ENCODE results near the gene IFNA10. TPM values are rescaled to one million over a fixed set of nuclear protein-coding genes. Genes with fewer than 3 reads are reported as not detected.
A peak's percentile ranks its signal among the peaks of the same experiment; 100 is the strongest.
"Not testable (repeated sequence)": the region's sequence is repeated elsewhere in the genome, so short reads cannot be mapped to it uniquely, and the experiment has no call there.

The IFNA10 gene
- total RNA-seq, 1 donor from 2014 or later: not detected

GRCh38 chr9:21194867-21195776 is 11.8 kb downstream of the IFNA10 start:
- DNase-seq (ENCODE audit: low read depth): peak; percentile 19

DNA sequence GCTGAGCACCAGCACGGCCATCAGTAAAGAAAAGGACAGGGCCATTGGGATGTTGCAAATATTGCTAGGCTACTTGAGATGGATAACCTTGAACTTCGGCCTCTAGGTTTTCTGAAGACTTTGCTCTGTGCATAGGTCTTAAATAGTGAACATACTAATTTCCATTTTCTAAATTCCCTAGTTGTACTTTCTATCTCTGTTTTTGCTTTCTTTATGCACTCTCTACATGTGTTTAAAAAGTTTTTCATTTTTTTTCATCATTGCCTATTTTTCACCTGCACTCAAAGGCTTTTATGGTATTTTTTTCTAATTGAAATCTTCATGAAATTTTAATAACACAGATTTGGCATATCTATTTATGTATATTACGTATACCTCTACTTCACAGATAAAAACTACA is 19.5 kb downstream of the IFNA10 start, which contains the start of gene IFNA4:
IFNA4 (minus strand) TSS at position 101 of the 400 bp plus-strand sequence; CDS start at position 45, 56 bp downstream.
- not testable (repeated sequence) for DNase-seq (ENCODE audit: low read depth)

DNA sequence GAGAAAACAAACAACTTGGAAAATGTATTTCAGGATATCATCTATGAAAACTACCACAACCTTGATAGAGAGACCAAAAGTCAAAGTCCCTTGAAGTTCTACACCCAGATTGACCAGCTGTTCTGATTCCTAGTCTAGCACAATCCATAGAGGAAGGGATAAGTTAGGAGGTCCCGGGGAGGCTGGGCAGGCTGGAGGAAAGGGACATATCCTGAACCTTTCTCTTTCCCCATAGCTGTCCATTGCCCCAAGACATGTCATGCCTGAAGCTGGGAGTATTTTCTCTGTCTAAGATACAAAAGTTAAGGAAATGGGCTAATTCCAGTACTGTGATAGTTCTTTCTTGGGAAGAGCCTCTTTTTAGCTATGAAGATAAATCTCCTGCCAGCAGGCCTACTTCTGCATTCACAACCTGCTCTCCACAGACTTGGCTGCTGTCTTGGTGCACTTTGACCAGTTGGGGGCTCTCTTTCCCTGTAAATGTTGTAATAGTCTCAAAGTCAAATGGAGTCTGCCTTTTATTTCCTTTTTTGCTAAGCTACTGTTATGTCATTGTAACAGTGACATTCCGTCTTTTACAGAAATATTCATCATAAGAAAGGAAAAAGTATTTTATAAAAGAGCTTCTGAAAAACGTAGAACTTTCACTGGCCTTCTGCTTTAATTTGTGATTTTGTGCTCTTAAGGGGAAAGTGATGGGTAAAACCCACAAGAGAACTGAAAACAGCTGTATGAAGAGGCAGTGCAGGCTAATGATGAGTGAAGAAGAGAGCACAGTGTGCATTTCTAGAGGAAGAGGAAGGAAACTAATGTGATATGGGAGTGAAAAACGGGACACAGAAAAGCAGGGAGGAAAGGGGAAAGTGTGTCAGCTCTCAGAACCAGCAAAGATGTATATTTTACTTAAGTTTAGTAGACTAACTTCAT is 23.9 kb downstream of the IFNA10 start:
- DNase-seq (ENCODE audit: low read depth): peak; percentile 13

- no peak for DNase-seq (ENCODE audit: low read depth)
Observed at GRCh38 chr9:21174671-21175070, 32.3 kb downstream of the IFNA10 start.

DNA sequence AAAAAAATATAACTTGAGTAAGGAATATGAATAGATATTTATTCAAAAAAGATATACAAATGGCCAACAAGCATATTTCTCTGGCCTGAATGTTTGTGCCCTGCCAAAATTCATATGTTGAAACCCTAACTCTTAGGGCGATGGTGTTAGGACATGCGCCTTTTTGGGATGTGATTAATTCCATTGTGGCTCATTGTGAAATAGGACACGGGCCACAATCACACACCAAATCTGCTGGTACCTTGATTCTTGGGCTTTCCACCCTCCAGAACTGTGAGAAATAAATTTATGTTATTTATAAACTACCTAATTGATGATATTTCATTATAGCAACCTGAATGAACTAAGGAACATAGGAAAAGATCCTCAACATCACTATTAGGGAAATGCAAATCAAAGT is 34.8 kb downstream of the IFNA10 start:
- no peak for DNase-seq (ENCODE audit: low read depth)

- DNase-seq (ENCODE audit: low read depth): no peak
Observed at GRCh38 chr9:21171351-21171750, 35.6 kb downstream of the IFNA10 start.

GRCh38 chr9:21166560-21166959 is 40.4 kb downstream of the IFNA10 start, which contains the start of gene IFNA21:
TSS of gene IFNA21 (minus strand) at chr9:21166660. CDS start at chr9:21166612, 48 bp downstream.
- DNase-seq (ENCODE audit: low read depth): not testable (repeated sequence)

DNA sequence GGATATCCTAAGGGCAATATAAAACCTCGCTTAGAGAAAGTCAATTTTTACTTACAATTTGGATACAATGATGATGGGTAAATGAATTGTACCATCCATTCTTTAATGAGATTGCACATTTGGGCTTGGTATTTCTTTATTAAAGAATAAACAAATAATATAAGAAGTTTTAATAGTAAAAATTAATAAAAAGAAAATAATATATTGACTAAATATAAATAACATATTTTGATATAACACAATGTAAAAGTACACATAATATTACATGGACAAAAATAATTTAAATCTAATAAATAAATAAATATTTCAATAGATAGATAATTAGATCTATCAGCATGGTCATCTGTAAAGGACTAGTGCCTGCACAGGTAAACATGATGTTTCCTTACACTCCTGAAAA is 41.4 kb downstream of the IFNA10 start:
- no peak for DNase-seq (ENCODE audit: low read depth)

DNA sequence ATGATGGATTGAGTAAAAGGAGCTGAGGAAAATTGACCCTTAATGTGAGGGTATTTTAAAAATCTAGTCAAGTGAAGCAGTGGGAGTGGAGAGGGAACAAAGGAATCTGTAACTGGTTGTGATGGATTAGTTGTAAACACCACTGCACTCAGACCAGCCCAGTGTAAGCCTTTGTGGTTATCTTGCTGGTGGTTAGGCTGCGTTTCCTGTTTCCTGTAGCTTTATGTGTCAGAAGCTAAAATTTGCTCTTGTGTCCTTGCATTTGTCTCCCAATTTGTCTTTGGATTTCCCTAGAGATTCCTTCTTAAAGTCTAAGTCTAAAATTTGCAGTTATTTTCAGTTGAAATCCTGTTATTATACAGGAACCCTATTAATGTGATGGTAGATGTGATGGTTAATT is 46.8 kb downstream of the IFNA10 start:
- DNase-seq (ENCODE audit: low read depth): peak; percentile 62

Other genes starting within 250 kb of the IFNA10 start
- 2.3 and 3.0 TPM in 2 replicates for gene HACD4, start 175.5 kb downstream of the IFNA10 start, total RNA-seq
- not detected in 2 replicates for gene IFNB1, start 129.2 kb downstream of the IFNA10 start, total RNA-seq
- not detected in 2 replicates for gene IFNW1, start 65.3 kb downstream of the IFNA10 start, total RNA-seq
- not detected in 2 replicates for gene IFNA21, start 40.5 kb downstream of the IFNA10 start, total RNA-seq
- gene IFNA4, start 19.6 kb downstream of the IFNA10 start, total RNA-seq: not detected in 2 replicates
- gene IFNA7, start 4.9 kb downstream of the IFNA10 start, total RNA-seq: not detected in 2 replicates
- gene IFNA16, start 10.2 kb upstream of the IFNA10 start, total RNA-seq: not detected in 2 replicates
- gene IFNA17, start 21.1 kb upstream of the IFNA10 start, total RNA-seq: not detected in 2 replicates
- gene IFNA14, start 32.9 kb upstream of the IFNA10 start, total RNA-seq: not detected in 2 replicates
- 0.20 TPM in 1 of 2 replicates, not detected in the other for gene IFNA5, start 98.2 kb upstream of the IFNA10 start, total RNA-seq
- gene KLHL9, start 128.3 kb upstream of the IFNA10 start, total RNA-seq: 31.3 and 64.1 TPM in 2 replicates
- gene IFNA6, start 143.7 kb upstream of the IFNA10 start, total RNA-seq: not detected in 2 replicates
- gene IFNA13, start 160.9 kb upstream of the IFNA10 start, total RNA-seq: not detected in 2 replicates
- gene IFNA2, start 178.3 kb upstream of the IFNA10 start, total RNA-seq: not detected in 2 replicates
- not detected in 2 replicates for gene IFNA8, start 202.0 kb upstream of the IFNA10 start, total RNA-seq
- gene IFNA1, start 233.3 kb upstream of the IFNA10 start, total RNA-seq: not detected in 2 replicates